GM12892 (cell line): ENCODE results near the gene FBXO40.

Experiments
- POLR2A ChIP-seq: IDR thresholded peaks from 2 replicates; pipeline ENCODE4 v1.6.1; 2011; ENCODE audit warnings: low read depth, low read length, control low read depth
- POLR2AphosphoS5 ChIP-seq: IDR thresholded peaks from 2 replicates; pipeline ENCODE4 v1.6.1; 2011; ENCODE audit warnings: low read depth, low read length, control low read depth
- TAF1 ChIP-seq: IDR thresholded peaks from 2 replicates; pipeline ENCODE4 v1.6.1; 2011; ENCODE audit warnings: low read depth, mild to moderate bottlenecking, control low read depth, low read length, borderline replicate concordance

DNA sequence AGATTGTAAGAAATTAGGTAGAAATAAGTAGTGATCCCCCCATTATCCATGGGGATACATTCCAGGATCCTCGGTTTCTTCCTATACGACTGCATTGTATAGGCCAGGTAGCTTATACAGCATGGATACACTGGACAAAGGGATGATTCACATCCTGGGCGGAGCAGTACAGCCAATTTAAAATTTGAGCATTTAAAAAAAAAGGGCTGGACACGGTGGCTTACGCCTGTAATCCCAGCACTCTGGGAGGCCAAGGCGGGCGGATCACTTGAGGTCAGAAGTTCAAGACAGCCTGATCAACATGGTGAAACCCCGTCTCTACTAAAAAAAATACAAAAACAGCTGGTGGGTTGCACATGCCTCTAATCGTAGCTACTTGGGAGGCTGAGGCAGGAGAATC, 26.4 kb upstream of the FBXO40 start:
- TF ChIP-seq POLR2AphosphoS5 (no peak), POLR2A (no peak), TAF1 (no peak)
